Islet precursor cell (in vitro differentiated cells): Measurements from ENCODE around the gene AHCTF1.
"Not testable (repeated sequence)": the region's sequence is repeated elsewhere in the genome, so short reads cannot be mapped to it uniquely, and the experiment has no call there.

ENCODE experiments used
- DNase-seq: peaks from one replicate; pipeline ENCODE4 v3.0.0-alpha.2; 2018

Gene AHCTF1

GRCh38 chr1:246837418-246838117 is 94.2 kb downstream of the AHCTF1 start:
- peak; percentile 56 for DNase-seq

GRCh38 chr1:246836209-246836966 is 95.4 kb downstream of the AHCTF1 start:
- DNase-seq = no peak

- DNase-seq = no peak
These were observed 100.2 kb downstream of the AHCTF1 start for GRCh38 chr1:246831543-246831942.

GRCh38 chr1:246828818-246829217 is 102.9 kb downstream of the AHCTF1 start:
- no peak for DNase-seq

GRCh38 chr1:246827396-246827795 is 104.4 kb downstream of the AHCTF1 start:
- DNase-seq = no peak

GRCh38 chr1:246825557-246826175 is 106.1 kb downstream of the AHCTF1 start:
- no peak for DNase-seq

- DNase-seq = no peak
These were observed 107.2 kb downstream of the AHCTF1 start for GRCh38 chr1:246824541-246824940.

GRCh38 chr1:246822154-246822553 is 109.6 kb downstream of the AHCTF1 start:
- not testable (repeated sequence) for DNase-seq

GRCh38 chr1:246820666-246821065 is 111.1 kb downstream of the AHCTF1 start:
- DNase-seq = no peak

GRCh38 chr1:246817778-246818177 is 114.0 kb downstream of the AHCTF1 start:
- DNase-seq = not testable (repeated sequence)

- DNase-seq = no peak
These were observed 116.0 kb downstream of the AHCTF1 start for GRCh38 chr1:246815693-246816270.

GRCh38 chr1:246814890-246815289 is 116.9 kb downstream of the AHCTF1 start:
- DNase-seq = no peak

- DNase-seq = not testable (repeated sequence)
These were observed 118.4 kb downstream of the AHCTF1 start for GRCh38 chr1:246813325-246813724.

GRCh38 chr1:246811985-246812384 is 119.8 kb downstream of the AHCTF1 start:
- no peak for DNase-seq

GRCh38 chr1:246809473-246809872 is 122.3 kb downstream of the AHCTF1 start:
- no peak for DNase-seq

- no peak for DNase-seq
These were observed 126.5 kb downstream of the AHCTF1 start for GRCh38 chr1:246805135-246805716.

GRCh38 chr1:246803883-246804282 is 127.9 kb downstream of the AHCTF1 start:
- no peak for DNase-seq

GRCh38 chr1:246803373-246803772 is 128.4 kb downstream of the AHCTF1 start:
- no peak for DNase-seq

GRCh38 chr1:246801241-246802020 is 130.3 kb downstream of the AHCTF1 start:
- DNase-seq = no peak

GRCh38 chr1:246800756-246801155 is 131.0 kb downstream of the AHCTF1 start:
- no peak for DNase-seq

GRCh38 chr1:246800356-246800755 is 131.4 kb downstream of the AHCTF1 start:
- no peak for DNase-seq
